Epithelial cell of prostate (primary cell): ENCODE measurements around the gene RBFOX2.

Experiments
- DNase-seq: peaks from one replicate; pipeline ENCODE4 v3.0.0-alpha.2; 2011; ENCODE audit warnings: low read depth, low spot score
- H3K27ac ChIP-seq: fragments of 450-650 bp; 2 replicates; pipeline ENCODE4 v1.5.1; 2017; ENCODE audit warnings: mild to moderate bottlenecking

Gene RBFOX2

GRCh38 chr22:35984183-35985175, 44.1 kb downstream of the RBFOX2 start:
- no peak overlapping the region for H3K27ac ChIP-seq
- DNase-seq, result no peak

GRCh38 chr22:35981900-35982299, 46.7 kb downstream of the RBFOX2 start:
- no peak overlapping the region for H3K27ac ChIP-seq
- no peak for DNase-seq

- H3K27ac ChIP-seq, result no peak overlapping the region
- no peak for DNase-seq
These were observed 49.7 kb downstream of the RBFOX2 start for GRCh38 chr22:35978889-35979288.

GRCh38 chr22:35978201-35978600, 50.4 kb downstream of the RBFOX2 start:
- DNase-seq, result no peak
- no peak overlapping the region for H3K27ac ChIP-seq

GRCh38 chr22:35977136-35977535, 51.5 kb downstream of the RBFOX2 start:
- no peak for DNase-seq
- no peak overlapping the region for H3K27ac ChIP-seq

GRCh38 chr22:35973388-35973787, 55.2 kb downstream of the RBFOX2 start:
- DNase-seq, result no peak
- no peak overlapping the region for H3K27ac ChIP-seq

GRCh38 chr22:35972559-35972958, 56.1 kb downstream of the RBFOX2 start:
- no peak for DNase-seq

GRCh38 chr22:35971456-35972119, 57.0 kb downstream of the RBFOX2 start:
- DNase-seq, result no peak
- no peak overlapping the region for H3K27ac ChIP-seq

More at GRCh38 chr22:35972559-35972958, 56.1 kb downstream of the RBFOX2 start:
- H3K27ac ChIP-seq, result no peak overlapping the region

- H3K27ac ChIP-seq, result no peak overlapping the region
These were observed 57.8 kb downstream of the RBFOX2 start for GRCh38 chr22:35970616-35971455.

GRCh38 chr22:35967046-35967397, 61.6 kb downstream of the RBFOX2 start:
- DNase-seq, result no peak
- no peak overlapping the region for H3K27ac ChIP-seq

More at GRCh38 chr22:35970616-35971455, 57.8 kb downstream of the RBFOX2 start:
- no peak for DNase-seq

GRCh38 chr22:35966314-35967045, 62.1 kb downstream of the RBFOX2 start:
- no peak for DNase-seq
- H3K27ac ChIP-seq, result no peak overlapping the region

GRCh38 chr22:35963237-35963810, 65.3 kb downstream of the RBFOX2 start:
- no peak for DNase-seq
- H3K27ac ChIP-seq, result no peak overlapping the region

- DNase-seq, result no peak
- H3K27ac ChIP-seq, result no peak overlapping the region
These were observed 66.9 kb downstream of the RBFOX2 start for GRCh38 chr22:35961480-35962295.

- no peak for DNase-seq
These were observed 67.8 kb downstream of the RBFOX2 start for GRCh38 chr22:35960854-35961253.

GRCh38 chr22:35959121-35959800, 69.4 kb downstream of the RBFOX2 start:
- no peak for DNase-seq
- no peak overlapping the region for H3K27ac ChIP-seq

More at GRCh38 chr22:35960854-35961253, 67.8 kb downstream of the RBFOX2 start:
- H3K27ac ChIP-seq, result no peak overlapping the region

- no peak for DNase-seq
- H3K27ac ChIP-seq, result no peak overlapping the region
These were observed 70.3 kb downstream of the RBFOX2 start for GRCh38 chr22:35958334-35958733.

GRCh38 chr22:35957589-35957988, 71.0 kb downstream of the RBFOX2 start:
- H3K27ac ChIP-seq, result no peak overlapping the region
- DNase-seq, result no peak

- no peak for DNase-seq
These were observed 71.8 kb downstream of the RBFOX2 start for GRCh38 chr22:35956850-35957249.

More at GRCh38 chr22:35956850-35957249, 71.8 kb downstream of the RBFOX2 start:
- H3K27ac ChIP-seq, result no peak overlapping the region
